WTC11 (cell line): ENCODE data around the gene PUS7.
"Not testable (repeated sequence)": the region's sequence is repeated elsewhere in the genome, so short reads cannot be mapped to it uniquely, and the experiment has no call there.

Experiments used
- JUN ChIP-seq: sonication (generic); formaldehyde crosslinking; IDR thresholded peaks from 2 replicates; pipeline ENCODE4 v1.8.0; 2023; ENCODE audit warnings: mild to moderate bottlenecking, missing genetic modification reagents
- ZNF232 ChIP-seq: sonication (generic); formaldehyde crosslinking; IDR thresholded peaks from 2 replicates; pipeline ENCODE4 v1.8.0; 2022; ENCODE audit warnings: mild to moderate bottlenecking, missing genetic modification reagents
- ZNF416 ChIP-seq: fragments of 250-450 bp; sonication (Bioruptor Pico); IDR thresholded peaks from 2 replicates; pipeline ENCODE4 v1.9.0; 2021; ENCODE audit warnings: mild to moderate bottlenecking, inconsistent platforms
- TF ChIP-seq, protein P1 (sequence below): fragments of 200-600 bp; IDR thresholded peaks from 2 replicates; pipeline ENCODE4 v1.8.0; 2022; ENCODE audit warnings: antibody characterized with exemption

DNA sequence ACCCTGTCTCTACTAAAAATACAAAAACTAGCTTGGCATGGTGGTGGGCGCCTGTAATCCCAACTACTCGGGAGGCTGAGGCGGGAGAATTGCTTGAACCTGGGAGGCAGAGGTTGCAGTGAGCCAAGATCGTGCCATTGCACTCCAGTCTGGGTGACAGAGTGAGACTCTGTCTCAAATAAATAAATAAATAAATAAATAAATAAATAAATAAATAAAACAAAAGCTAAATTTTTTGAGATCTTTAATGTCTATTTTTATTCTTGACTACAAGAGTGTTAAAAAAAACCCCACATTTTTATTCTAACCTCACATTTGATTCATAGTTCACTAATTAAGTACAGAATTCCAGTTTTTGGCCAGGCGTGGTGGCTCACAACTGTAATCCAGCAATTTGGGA is 5.7 kb upstream of the PUS7 start:
- TF ChIP-seq ZNF232, JUN, ZNF416 (CRISPR knock-in tag): not testable (repeated sequence)
- TF ChIP-seq, protein P1, sequence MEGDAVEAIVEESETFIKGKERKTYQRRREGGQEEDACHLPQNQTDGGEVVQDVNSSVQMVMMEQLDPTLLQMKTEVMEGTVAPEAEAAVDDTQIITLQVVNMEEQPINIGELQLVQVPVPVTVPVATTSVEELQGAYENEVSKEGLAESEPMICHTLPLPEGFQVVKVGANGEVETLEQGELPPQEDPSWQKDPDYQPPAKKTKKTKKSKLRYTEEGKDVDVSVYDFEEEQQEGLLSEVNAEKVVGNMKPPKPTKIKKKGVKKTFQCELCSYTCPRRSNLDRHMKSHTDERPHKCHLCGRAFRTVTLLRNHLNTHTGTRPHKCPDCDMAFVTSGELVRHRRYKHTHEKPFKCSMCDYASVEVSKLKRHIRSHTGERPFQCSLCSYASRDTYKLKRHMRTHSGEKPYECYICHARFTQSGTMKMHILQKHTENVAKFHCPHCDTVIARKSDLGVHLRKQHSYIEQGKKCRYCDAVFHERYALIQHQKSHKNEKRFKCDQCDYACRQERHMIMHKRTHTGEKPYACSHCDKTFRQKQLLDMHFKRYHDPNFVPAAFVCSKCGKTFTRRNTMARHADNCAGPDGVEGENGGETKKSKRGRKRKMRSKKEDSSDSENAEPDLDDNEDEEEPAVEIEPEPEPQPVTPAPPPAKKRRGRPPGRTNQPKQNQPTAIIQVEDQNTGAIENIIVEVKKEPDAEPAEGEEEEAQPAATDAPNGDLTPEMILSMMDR: not testable (repeated sequence)
